ENCODE results near the gene CGB5. TPM values are rescaled to one million over a fixed set of nuclear protein-coding genes. Genes with fewer than 3 reads are reported as not detected.
A peak's percentile ranks its signal among the peaks of the same experiment; 100 is the strongest.
"Not testable (repeated sequence)": the region's sequence is repeated elsewhere in the genome, so short reads cannot be mapped to it uniquely, and the experiment has no call there.

CGB5 gene
- total RNA-seq, 1 experiment from 2014 or later, result not detected

GRCh38 chr19:49056101-49056901 is 12.7 kb downstream of the CGB5 start:
- intact Hi-C loops (cut with micrococcal nuclease; ENCODE audit: unreplicated experiment) (no loop called here), in situ Hi-C loops (cut with HindIII; ENCODE audit: low pct_unique_long_range_greater_than_20kb, low sequenced_read_pairs) (no loop called here)
- H3K4me3 ChIP-seq (ENCODE audit: low read depth in 2 of 2, low read length in 2 of 2), result peak overlapping the region; percentile 49 to 64
- H3K27ac ChIP-seq (ENCODE audit: low read length), result peak overlapping the region; percentile 29; the same call in 1 of the 2 replicates
- ATAC-seq (peak; percentile 92), DNase-seq (ENCODE audit: low read depth, low spot score) (no peak)
- POLR2A ChIA-PET, result interaction anchor here (0.6 kb wide), 1 partner anchor 37 kb away, joined by 4 read pairs; no protein-coding TSS in a partner anchor
- TF ChIP-seq SIN3A (IDR thresholded peaks at IDR 0.05; ENCODE audit: borderline replicate concordance, insufficient read depth, low read depth, low read length) (no peak), REST (IDR thresholded peaks at IDR 0.05; ENCODE audit: insufficient read depth in 1 of 2, low read depth in 2 of 2, low read length in 1 of 2) (no peak), POLR2AphosphoS5 (IDR thresholded peaks at IDR 0.05; ENCODE audit: low read depth, low read length) (no peak), CTCF (IDR thresholded peaks at IDR 0.05) (no peak; the same call in 1 of the 2 replicates), TCF7L2 (IDR thresholded peaks at IDR 0.05; ENCODE audit: low read depth, low read length) (no peak)
- no TSS peak for BruUV-seq (replicated peaks)
- no peaks in the 10 kb centered on the region for H3K36me3 ChIP-seq (ENCODE audit: control insufficient read depth, insufficient read depth, low read length)
- no peaks in the 10 kb centered on the region for H3K9me3 ChIP-seq (ENCODE audit: control insufficient read depth, insufficient read depth, low read depth, low read length)
- no peaks in the 10 kb centered on the region for H3K27me3 ChIP-seq (ENCODE audit: control insufficient read depth, insufficient read depth, low read length)
- H3K4me1 ChIP-seq (ENCODE audit: control insufficient read depth, insufficient read depth, low read length), result no peaks in the 10 kb centered on the region
- CTCF ChIA-PET, result interaction anchor here (0.5 kb wide), 1 partner anchor 61 kb away, joined by 7 read pairs; no protein-coding TSS in a partner anchor

DNA sequence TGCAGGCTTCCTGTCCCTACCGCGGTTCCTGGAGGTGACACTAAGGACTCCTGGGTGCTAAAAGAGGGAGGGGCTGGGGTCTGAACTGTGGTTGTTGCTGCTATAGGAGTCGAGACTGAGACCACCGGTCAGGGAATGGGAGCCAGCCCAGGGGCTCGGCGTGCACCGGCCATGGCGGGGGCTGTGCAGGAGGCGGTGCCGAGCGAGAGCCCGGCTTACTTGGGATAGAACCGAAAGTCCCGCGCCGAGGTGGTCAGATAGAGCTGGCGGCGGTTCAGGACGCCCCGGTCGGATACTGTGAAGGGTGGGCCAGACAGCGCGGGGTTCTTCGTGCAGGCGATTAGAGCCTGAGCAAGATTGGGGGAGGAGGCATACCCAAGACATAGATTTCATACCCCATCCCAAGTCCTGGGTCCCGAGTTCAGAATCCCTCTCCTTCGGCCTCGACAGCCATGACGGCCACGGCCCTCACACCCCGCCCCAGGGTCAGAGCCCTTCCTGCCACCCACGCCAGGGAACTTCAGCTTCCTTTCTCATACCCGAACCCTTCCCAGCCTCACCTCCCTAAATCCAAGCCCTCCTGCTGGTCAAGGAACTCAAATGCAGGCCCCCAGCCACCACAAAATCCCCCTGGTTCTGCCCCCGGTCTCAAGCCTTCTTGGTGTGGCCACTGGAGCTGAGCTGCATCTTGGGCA is 13.4 kb downstream of the CGB5 start:
- H3K4me1 ChIP-seq (ENCODE audit: control insufficient read depth, insufficient read depth, low read length); in situ Hi-C loops (cut with HindIII; ENCODE audit: low pct_unique_long_range_greater_than_20kb, low sequenced_read_pairs); H3K27me3 ChIP-seq (ENCODE audit: control insufficient read depth, insufficient read depth, low read length); intact Hi-C loops (cut with micrococcal nuclease; ENCODE audit: unreplicated experiment); H3K36me3 ChIP-seq (ENCODE audit: control insufficient read depth, insufficient read depth, low read length); H3K9me3 ChIP-seq (ENCODE audit: control insufficient read depth, insufficient read depth, low read depth, low read length); BruUV-seq (replicated peaks); DNase-seq (ENCODE audit: low read depth, low spot score): not testable (repeated sequence)
- POLR2A ChIA-PET, result interaction anchor here (0.6 kb wide), 1 partner anchor 38 kb away, joined by 4 read pairs; no protein-coding TSS in a partner anchor
- peak; percentile 57 for ATAC-seq
- H3K4me3 ChIP-seq (ENCODE audit: low read depth in 2 of 2, low read length in 2 of 2), result peak overlapping the region; percentile 49 to 64
- CTCF ChIA-PET, result interaction anchor here (1.0 kb wide), 1 partner anchor 59 kb away, joined by 3 read pairs; no protein-coding TSS in a partner anchor
- H3K27ac ChIP-seq (ENCODE audit: low read length), result peak overlapping the region; percentile 51

Data from Panc1 (cell line).